NT2/D1 (cell line): ENCODE data around the gene PDE6B.

Experiments
- SUZ12 ChIP-seq: IDR thresholded peaks from 2 replicates; pipeline ENCODE4 v1.6.1; 2011; ENCODE audit not compliant: insufficient read length, insufficient read depth; ENCODE audit errors: extremely low read depth
- YY1 ChIP-seq: IDR thresholded peaks from 2 replicates; pipeline ENCODE4 v1.6.1; 2011; ENCODE audit not compliant: insufficient read length, insufficient read depth
- ZNF274 ChIP-seq: IDR thresholded peaks from 2 replicates; pipeline ENCODE4 v1.6.1; 2011; ENCODE audit warnings: mild to moderate bottlenecking, low read depth, low read length

DNA sequence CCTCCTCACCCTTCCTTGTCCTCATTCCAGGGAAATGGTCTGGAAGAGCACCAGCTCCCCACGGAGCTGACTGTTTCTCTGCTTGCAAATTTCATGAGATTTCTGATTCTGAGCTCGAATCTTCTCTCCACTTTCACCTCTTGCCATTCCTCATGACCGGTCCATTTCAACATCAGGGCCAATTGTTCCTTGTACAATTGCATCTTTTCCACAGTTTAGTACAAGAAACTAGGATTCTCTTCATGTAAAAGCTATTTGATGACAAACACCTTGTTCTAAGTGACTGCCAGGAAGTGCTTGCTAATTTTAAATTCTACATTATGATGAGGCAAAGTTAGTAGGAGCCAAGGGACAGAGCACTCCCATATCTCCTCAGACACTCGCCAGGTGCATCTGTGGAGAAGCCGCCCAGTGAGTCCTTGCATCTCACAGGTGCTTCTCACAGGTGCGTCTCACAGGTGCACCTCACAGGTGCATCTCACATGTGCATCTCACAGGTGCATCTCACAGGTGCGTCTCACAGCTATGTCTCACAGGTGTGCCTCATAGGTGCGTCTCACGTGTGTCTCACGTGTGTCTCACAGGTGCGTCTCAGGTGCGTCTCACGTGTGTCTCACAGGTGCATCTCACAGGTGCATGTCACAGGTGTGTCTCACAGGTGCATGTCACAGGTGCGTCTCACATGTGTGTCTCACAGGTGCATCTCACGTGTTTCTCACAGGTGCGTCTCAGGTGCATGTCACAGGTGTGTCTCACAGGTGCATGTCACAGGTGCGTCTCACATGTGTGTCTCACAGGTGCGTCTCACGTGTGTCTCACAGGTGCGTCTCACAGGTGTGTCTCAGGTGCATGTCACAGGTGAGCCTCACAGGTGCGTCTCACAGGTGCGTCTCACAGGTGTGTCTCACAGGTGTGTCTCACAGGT is 3.0 kb upstream of the PDE6B start:
- TF ChIP-seq YY1 (no peak), ZNF274 (no peak), SUZ12 (no peak)
